WERI-Rb-1 (cell line): ENCODE measurements around the gene IFT74.

Experiments
- DNase-seq: peaks from one replicate; pipeline ENCODE4 v3.0.0-alpha.2; 2020
- H3K27ac ChIP-seq: fragments of 250-450 bp; sonication (Bioruptor Pico); 2 replicates; pipeline ENCODE4 v1.5.1; 2020; ENCODE audit warnings: mild to moderate bottlenecking, moderate library complexity
- H3K27me3 ChIP-seq: fragments of 250-450 bp; sonication (Bioruptor Pico); 2 replicates; pipeline ENCODE4 v1.5.1; 2021; ENCODE audit warnings: mild to moderate bottlenecking, low read depth, moderate library complexity; ENCODE audit not compliant: insufficient read depth, severe bottlenecking
- H3K36me3 ChIP-seq: fragments of 250-450 bp; sonication (Bioruptor Pico); 2 replicates; pipeline ENCODE4 v1.5.1; 2020; ENCODE audit warnings: mild to moderate bottlenecking, moderate library complexity
- H3K4me3 ChIP-seq: 2 replicates; pipeline ENCODE4 v1.5.1; 2011; ENCODE audit warnings: low read depth, mild to moderate bottlenecking, control low read depth, low read length
- H3K9me3 ChIP-seq: fragments of 250-450 bp; sonication (Bioruptor Pico); 2 replicates; pipeline ENCODE4 v1.5.1; 2021; ENCODE audit warnings: mild to moderate bottlenecking, moderate library complexity; ENCODE audit not compliant: severe bottlenecking
- CTCF ChIP-seq: IDR thresholded peaks from 2 replicates; pipeline ENCODE4 v1.5.1; 2011; ENCODE audit warnings: low read depth, mild to moderate bottlenecking, control low read depth, inconsistent platforms, low read length

The IFT74 gene

DNA sequence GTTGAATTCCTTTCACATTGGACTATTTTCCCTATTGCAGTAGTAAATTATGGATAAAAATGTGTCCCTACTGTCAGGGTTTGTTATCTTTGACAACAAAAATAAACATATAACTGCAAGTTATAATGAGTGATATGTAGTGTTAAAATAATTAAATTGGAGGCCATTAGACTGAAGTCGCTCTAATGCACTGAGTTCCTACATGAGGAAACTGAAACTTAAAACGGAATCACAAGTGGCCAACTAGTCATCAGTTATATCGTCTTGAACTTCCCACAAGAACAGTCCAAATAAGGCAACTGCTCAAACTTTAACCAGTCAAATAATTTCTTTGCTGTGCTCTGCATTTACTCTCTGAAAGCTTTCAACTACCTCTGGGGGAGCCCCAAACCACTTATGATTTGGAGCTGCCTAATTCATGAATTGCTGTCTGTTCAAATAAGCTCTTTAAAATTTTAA lies 2.1 kb upstream of the IFT74 start:
- H3K36me3 ChIP-seq: no peaks in the 10 kb centered on the region
- DNase-seq: no peak
- H3K27me3 ChIP-seq: no peaks in the 10 kb centered on the region
- no peak overlapping the region for H3K4me3 ChIP-seq
- H3K27ac ChIP-seq: no peak overlapping the region
- no peaks in the 10 kb centered on the region for H3K9me3 ChIP-seq
- TF ChIP-seq CTCF: no peak

GRCh38 chr9:26955222-26955903 lies 849 bp upstream of the IFT74 start:
- Histone ChIP-seq H3K27me3 (no peaks in the 10 kb centered on the region), H3K9me3 (no peaks in the 10 kb centered on the region), H3K4me3 (peak overlapping the region; percentile 83), H3K27ac (peak overlapping the region; percentile 82), H3K36me3 (no peaks in the 10 kb centered on the region)
- no peak for DNase-seq
- no peak for TF ChIP-seq CTCF

DNA sequence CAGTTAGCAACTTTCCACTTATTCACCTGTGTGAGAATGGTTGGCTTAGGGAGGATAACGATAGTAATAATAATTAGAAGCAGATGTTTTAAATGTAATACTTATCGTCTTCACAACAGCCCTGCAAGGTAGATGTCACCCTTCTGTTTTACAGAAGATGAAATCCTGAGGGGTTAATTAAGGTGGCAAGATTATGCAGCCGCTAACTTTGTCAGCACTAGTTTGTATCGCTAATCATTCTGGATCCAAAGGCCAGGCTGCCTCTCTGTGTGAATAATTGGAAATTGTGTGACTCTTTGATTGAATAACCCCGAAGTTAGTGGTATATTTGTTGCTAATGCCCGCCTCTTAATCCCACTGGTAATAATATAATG lies 635 bp downstream of the IFT74 start:
- Histone ChIP-seq H3K9me3 (no peaks in the 10 kb centered on the region), H3K27ac (peak overlapping the region; percentile 82), H3K27me3 (no peaks in the 10 kb centered on the region), H3K36me3 (no peaks in the 10 kb centered on the region; the same call in 1 of the 2 replicates), H3K4me3 (peak overlapping the region; percentile 83)
- no peak for TF ChIP-seq CTCF
- DNase-seq: no peak

DNA sequence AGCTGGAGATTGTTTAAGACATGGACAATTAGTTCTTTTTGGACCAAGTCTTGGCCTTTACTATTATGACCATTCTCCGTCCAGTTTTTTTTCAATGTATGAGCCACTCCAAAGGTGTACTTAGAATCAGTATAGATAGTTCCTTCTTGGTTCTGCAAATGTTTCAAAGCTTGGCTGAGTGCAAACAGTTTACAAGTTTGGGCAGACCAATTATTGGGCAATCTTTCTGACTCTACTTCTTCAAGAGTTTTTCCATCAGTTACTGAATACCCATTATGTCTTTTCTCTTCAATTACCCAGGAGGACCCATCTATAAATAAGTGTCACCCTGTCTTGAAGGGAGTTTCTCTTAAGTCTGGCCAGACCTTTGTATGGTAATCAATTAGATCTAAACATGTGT lies 15.5 kb downstream of the IFT74 start:
- DNase-seq: no peak
- H3K27me3 ChIP-seq: no peaks in the 10 kb centered on the region
- no peak overlapping the region for H3K27ac ChIP-seq
- no peak for TF ChIP-seq CTCF
- no peak overlapping the region for H3K4me3 ChIP-seq
- no peaks in the 10 kb centered on the region for H3K36me3 ChIP-seq
- H3K9me3 ChIP-seq: no peaks in the 10 kb centered on the region

DNA sequence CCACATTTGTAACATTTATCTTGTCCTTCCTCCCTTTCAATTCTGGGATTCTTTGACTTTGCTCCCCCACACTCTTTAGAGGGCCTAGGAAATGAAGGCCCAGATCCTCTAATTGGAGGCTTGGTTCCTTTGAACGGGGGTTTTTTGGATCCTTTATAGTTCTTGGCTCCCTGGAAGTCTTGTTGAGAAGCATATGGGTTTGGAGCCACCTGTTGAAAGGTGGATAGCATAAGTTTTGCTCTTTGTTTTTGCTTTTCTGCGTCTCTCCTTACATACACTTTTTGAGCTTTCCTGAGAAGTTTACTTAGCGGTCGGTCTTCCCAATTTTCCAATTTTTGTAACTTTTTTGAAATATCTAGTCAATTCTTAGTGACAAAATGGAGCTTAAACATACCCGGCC lies 17.8 kb downstream of the IFT74 start:
- Histone ChIP-seq H3K4me3 (no peak overlapping the region), H3K9me3 (no peaks in the 10 kb centered on the region), H3K36me3 (no peaks in the 10 kb centered on the region), H3K27ac (no peak overlapping the region), H3K27me3 (no peaks in the 10 kb centered on the region)
- TF ChIP-seq CTCF: no peak
- no peak for DNase-seq

GRCh38 chr9:26974927-26975326 lies 18.7 kb downstream of the IFT74 start:
- no peak for TF ChIP-seq CTCF
- H3K4me3 ChIP-seq: no peak overlapping the region
- DNase-seq: no peak
- H3K36me3 ChIP-seq: no peaks in the 10 kb centered on the region
- no peaks in the 10 kb centered on the region for H3K9me3 ChIP-seq
- no peaks in the 10 kb centered on the region for H3K27me3 ChIP-seq
- no peak overlapping the region for H3K27ac ChIP-seq
